HCT116 (cell line): ENCODE measurements around the gene ABCG1. TPM values are rescaled to one million over a fixed set of nuclear protein-coding genes. Genes with fewer than 3 reads are reported as not detected.

Experiments
- ATAC-seq: fragments of 200-7000 bp; cut with Tn5 transposase; 2 replicates; pipeline ENCODE4 v1.9.1; 2020; ENCODE audit warnings: mild to moderate bottlenecking, moderate library complexity
- BruUV-seq: library from RNA; stranded (reverse); fragments of 400-500 nt; replicated peaks from 2 replicates; lab custom pipeline; 2021; lab: Mats Ljungman, UMichigan
- CTCF ChIA-PET: fragments of 300-600 bp; sonication (Branson Sonifier 250); formaldehyde crosslinking; loops from one replicate; lab custom pipeline; 2021; ENCODE audit warnings: antibody characterized with exemption; lab: Charles Lee
- POLR2A ChIA-PET: fragments of 300-600, 350-600 bp; sonication (Branson Sonifier 250); formaldehyde crosslinking; loops from one replicate; lab custom pipeline; 2021; ENCODE audit warnings: antibody characterized with exemption; lab: Charles Lee
- RAD21 ChIA-PET, 2 experiments: fragments of 300-600 bp; sonication (Branson Sonifier 250); formaldehyde crosslinking; loops; one replicate each; lab custom pipeline; 2023; ENCODE audit warnings: low total read pairs in 2 of 2; ENCODE audit not compliant: uncharacterized antibody in 2 of 2, unreplicated experiment in 2 of 2, low non-redundant PET in 1 of 2; lab: Charles Lee
- DNase-seq: peaks from one replicate; pipeline ENCODE4 v3.0.0-alpha.2; 2010; ENCODE audit warnings: low read depth, low spot score
- H2AFZ ChIP-seq: fragments of 200-600 bp; shearing (Covaris generic), sonication (generic); 2 replicates; pipeline ENCODE4 v1.6.1; 2017; ENCODE audit warnings: low read depth, mixed run types, mixed read lengths, antibody characterized with exemption, low read length; ENCODE audit not compliant: poor library complexity, severe bottlenecking
- H3K27ac ChIP-seq: 2 replicates; pipeline ENCODE4 v1.5.1; 2012; ENCODE audit warnings: low read depth, low read length
- H3K27me3 ChIP-seq: fragments of 200-600 bp; sonication (generic); 2 replicates; pipeline ENCODE4 v1.6.1; 2016; ENCODE audit warnings: mixed run types, low read length, mixed read lengths; ENCODE audit not compliant: insufficient read depth
- H3K36me3 ChIP-seq, 2 experiments: fragments of 200-500 bp in 1 of 2; fragments of 200-600 bp in 1 of 2; sonication (Bioruptor generic) in 1 of 2; sonication (generic) in 1 of 2; 2 replicates each; pipeline versions ENCODE4 v1.5.1 to v1.6.1; 2014 to 2016; ENCODE audit warnings: low read length in 2 of 2, inconsistent platforms in 1 of 2, mixed read lengths in 1 of 2, mixed run types in 1 of 2; ENCODE audit not compliant: insufficient read depth in 2 of 2, control insufficient read depth in 1 of 2
- H3K4me1 ChIP-seq, 2 experiments: fragments of 200-600 bp in 1 of 2; sonication (generic) in 1 of 2; 2 replicates each; pipeline versions ENCODE4 v1.5.1 to v1.6.1; 2012 to 2017; ENCODE audit warnings: low read length in 2 of 2, inconsistent platforms in 1 of 2, mild to moderate bottlenecking in 1 of 2, mixed read lengths in 1 of 2, mixed run types in 1 of 2, moderate library complexity in 1 of 2; ENCODE audit not compliant: insufficient read depth in 2 of 2, control insufficient read depth in 1 of 2
- H3K4me2 ChIP-seq: fragments of 200-600 bp; sonication (generic); 2 replicates; pipeline ENCODE4 v1.6.1; 2017; ENCODE audit warnings: mixed run types, low read length, mixed read lengths
- H3K4me3 ChIP-seq, 2 experiments: fragments of 200-600 bp in 1 of 2; sonication (generic) in 1 of 2; replicated peaks in 1 of 2; 2 replicates each; pipeline ENCODE4 v1.5.1; 2011 to 2016; ENCODE audit warnings: low read length in 2 of 2, control low read depth in 1 of 2, low read depth in 1 of 2, mild to moderate bottlenecking in 1 of 2, mixed read lengths in 1 of 2, mixed run types in 1 of 2
- H3K79me2 ChIP-seq: fragments of 200-600 bp; sonication (generic); 2 replicates; pipeline ENCODE4 v1.6.1; 2017; ENCODE audit warnings: mild to moderate bottlenecking, mixed run types, low read length, moderate library complexity, mixed read lengths; ENCODE audit not compliant: insufficient read depth
- H3K9ac ChIP-seq: fragments of 200-600 bp; sonication (generic); 2 replicates; pipeline ENCODE4 v1.6.1; 2016; ENCODE audit warnings: low read length, mixed read lengths
- H3K9me2 ChIP-seq: fragments of 200-600 bp; sonication (generic), shearing (Covaris generic); 2 replicates; pipeline ENCODE4 v1.6.1; 2017; ENCODE audit warnings: mixed run types, mild to moderate bottlenecking, moderate library complexity; ENCODE audit not compliant: insufficient read depth
- H3K9me3 ChIP-seq, 2 experiments: fragments of 200-500 bp in 1 of 2; fragments of 200-600 bp in 1 of 2; sonication (Bioruptor generic) in 1 of 2; sonication (generic) in 1 of 2; 2 replicates each; pipeline ENCODE4 v1.6.1; 2014 to 2017; ENCODE audit warnings: low read length in 2 of 2, mixed read lengths in 2 of 2, inconsistent platforms in 1 of 2, low read depth in 1 of 2, mild to moderate bottlenecking in 1 of 2, mixed run types in 1 of 2, moderate library complexity in 1 of 2; ENCODE audit not compliant: control insufficient read depth in 1 of 2, insufficient read depth in 1 of 2
- H4K20me1 ChIP-seq: fragments of 200-600 bp; sonication (generic), shearing (Covaris generic); 2 replicates; pipeline ENCODE4 v1.6.1; 2017; ENCODE audit warnings: mixed run types, mild to moderate bottlenecking, moderate library complexity; ENCODE audit not compliant: insufficient read depth
- CBX3 ChIP-seq: IDR thresholded peaks from 2 replicates; pipeline ENCODE4 v1.6.1; 2012; ENCODE audit warnings: low read depth
- EGR1 ChIP-seq: IDR thresholded peaks from 2 replicates; pipeline ENCODE4 v1.6.1; 2012; ENCODE audit warnings: low read depth
- EZH2 ChIP-seq: fragments of 200-600 bp; sonication (generic); IDR thresholded peaks from 2 replicates; pipeline ENCODE4 v1.6.1; 2017; ENCODE audit warnings: antibody characterized with exemption, mixed run types
- EZH2phosphoT487 ChIP-seq: fragments of 200-600 bp; IDR thresholded peaks from 2 replicates; pipeline ENCODE4 v1.6.1; 2018; ENCODE audit warnings: antibody characterized with exemption, borderline replicate concordance
- JUND ChIP-seq: IDR thresholded peaks from 2 replicates; pipeline ENCODE4 v1.6.1; 2012
- POLR2A ChIP-seq: IDR thresholded peaks from 2 replicates; pipeline ENCODE4 v1.7.0; 2011; ENCODE audit warnings: borderline replicate concordance; ENCODE audit not compliant: insufficient read depth, insufficient read length; ENCODE audit errors: extremely low read depth
- POLR2AphosphoS5 ChIP-seq: IDR thresholded peaks from 2 replicates; pipeline ENCODE4 v1.6.1; 2011; ENCODE audit warnings: mild to moderate bottlenecking, low read depth, low read length, moderate library complexity
- RAD21 ChIP-seq: IDR thresholded peaks from 2 replicates; pipeline ENCODE4 v1.6.1; 2012; ENCODE audit warnings: low read depth, mild to moderate bottlenecking
- SIN3A ChIP-seq: IDR thresholded peaks from 2 replicates; pipeline ENCODE4 v1.6.1; 2012; ENCODE audit warnings: low read depth
- SP1 ChIP-seq: IDR thresholded peaks from 2 replicates; pipeline ENCODE4 v1.6.1; 2012; ENCODE audit warnings: low read depth
- SRF ChIP-seq: IDR thresholded peaks from 2 replicates; pipeline ENCODE4 v1.6.1; 2012; ENCODE audit warnings: low read depth
- TCF7L2 ChIP-seq: IDR thresholded peaks from 2 replicates; pipeline ENCODE4 v1.7.0; 2011; ENCODE audit warnings: borderline replicate concordance, inconsistent platforms; ENCODE audit not compliant: insufficient read depth, insufficient read length; ENCODE audit errors: extremely low read depth
- ZNF274 ChIP-seq: fragments of 200-500 bp; sonication (Bioruptor generic); IDR thresholded peaks from 2 replicates; pipeline ENCODE4 v1.6.1; 2014; ENCODE audit warnings: mild to moderate bottlenecking, low read depth, low read length, inconsistent platforms
- intact Hi-C: fragments of 100-400 bp; cut with micrococcal nuclease; formaldehyde crosslinking; loops from 2 replicates; pipeline ENCODE4 v1.10.0; 2022
- total RNA-seq: library from RNA; stranded (reverse); gene quantifications from one replicate; pipeline ENCODE4 v1.2.1, GENCODE V29; 2021; ENCODE audit not compliant: unreplicated experiment
- TF ChIP-seq, protein P1 (sequence below), 3 experiments: fragments of 200-600 bp in 1 of 3; sonication (generic) in 1 of 3; IDR thresholded peaks in 2 of 3; conservative IDR thresholded peaks in 1 of 3; 2 replicates each; pipeline ENCODE4 v1.5.1; 2012 to 2017; ENCODE audit warnings: low read depth in 2 of 3, low read length in 2 of 3, antibody characterized with exemption in 1 of 3, borderline replicate concordance in 1 of 3, control low read depth in 1 of 3, mild to moderate bottlenecking in 1 of 3, mixed read lengths in 1 of 3, mixed run types in 1 of 3, moderate library complexity in 1 of 3; ENCODE audit not compliant: insufficient read depth in 1 of 3
- TF ChIP-seq, protein P2 (sequence below): IDR thresholded peaks from 2 replicates; pipeline ENCODE4 v1.6.1; 2012

ABCG1 gene
- total RNA-seq, 1 experiment from 2014 or later: 1.6 TPM

DNA sequence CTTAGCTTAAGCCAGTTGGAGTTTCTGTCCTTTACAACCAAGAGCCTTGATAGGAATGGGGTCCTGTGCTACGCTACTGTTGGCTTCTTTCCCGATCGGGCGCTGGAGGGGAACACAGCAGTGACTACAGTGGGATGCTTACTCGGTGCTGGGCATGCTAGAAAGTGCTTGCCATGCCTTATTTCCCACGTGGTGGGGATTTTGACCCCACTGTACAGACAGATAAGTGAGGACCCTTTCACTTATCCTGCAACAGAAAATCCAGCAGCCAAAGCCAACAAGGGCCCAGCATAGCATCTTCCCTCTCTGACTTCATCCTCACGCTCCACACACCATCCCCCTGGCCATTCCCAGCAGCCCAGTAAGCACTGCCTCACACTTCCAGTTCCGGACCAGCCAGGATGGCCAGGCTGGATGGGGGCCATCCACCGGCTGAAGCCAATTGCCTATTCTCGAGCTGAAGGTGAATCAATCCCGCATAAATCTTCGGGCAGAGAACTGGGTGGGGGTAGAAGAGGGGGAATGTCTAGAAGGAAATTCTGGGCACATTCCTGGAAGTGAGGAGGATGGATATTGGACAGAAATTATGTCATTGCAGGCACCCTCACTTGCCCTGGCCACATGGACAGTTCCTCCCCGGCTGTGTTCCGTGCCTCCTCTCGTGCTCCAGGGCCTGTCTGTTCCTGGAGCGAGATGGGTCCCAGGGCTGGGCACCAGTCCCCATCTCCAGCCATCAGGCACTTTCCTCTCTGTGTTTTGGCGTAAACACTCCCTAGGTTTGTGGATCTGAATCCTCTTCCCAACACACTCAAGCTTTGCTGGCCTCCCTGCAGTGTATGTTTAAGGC, 2.0 kb upstream of the ABCG1 start:
- no peaks in the 10 kb centered on the region for H3K27me3 ChIP-seq
- H3K4me2 ChIP-seq: no peak overlapping the region
- H3K79me2 ChIP-seq: no peaks in the 10 kb centered on the region
- intact Hi-C loops: no loop called here
- ChIA-PET POLR2A (no interaction called here), CTCF (no interaction called here)
- TF ChIP-seq ZNF274: no peak
- TF ChIP-seq, all 23 proteins: peak for 0
- Histone ChIP-seq H3K4me3 (no peak overlapping the region), H3K9me3 (no peaks in the 10 kb centered on the region), H3K36me3 (no peaks in the 10 kb centered on the region), H2AFZ (no peak overlapping the region), H3K9ac (no peak overlapping the region), H3K9me2 (no peaks in the 10 kb centered on the region), H4K20me1 (no peaks in the 10 kb centered on the region), H3K4me1 (peaks cover 11 to 16% of the 10 kb centered on the region in 2 experiments; a peak in 3 of 4 replicates), H3K27ac (no peak overlapping the region)
- no TSS peak for BruUV-seq
- ATAC-seq (no peak), DNase-seq (no peak)
- RAD21 ChIA-PET: no interaction called here

DNA sequence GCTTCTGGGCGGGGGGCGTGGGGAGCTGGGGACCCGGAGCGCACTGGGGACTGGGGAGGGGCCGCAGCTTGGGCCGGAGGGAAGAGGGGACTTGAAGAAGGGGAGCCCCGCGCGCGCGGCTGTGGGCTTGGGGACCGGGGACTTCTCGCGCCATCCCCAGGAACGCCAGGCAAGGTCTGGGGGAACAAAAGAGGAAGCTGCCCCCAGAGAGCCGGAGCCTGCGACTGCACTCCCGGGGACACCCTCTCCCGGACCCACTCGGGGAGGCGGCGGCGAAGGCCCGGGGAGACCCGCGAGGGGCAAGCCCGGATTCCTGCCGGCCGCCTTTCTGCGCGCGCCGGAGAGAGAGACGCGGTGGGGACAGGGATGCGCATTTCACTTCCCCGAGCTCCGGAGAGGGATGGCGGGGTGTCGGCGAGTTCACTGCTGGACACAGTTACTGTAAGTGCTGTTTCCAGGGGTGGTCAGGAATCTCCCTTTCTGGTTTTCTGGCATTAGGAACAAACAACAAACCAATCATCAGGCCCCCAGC, 732 bp downstream of the ABCG1 start:
- no TSS peak for BruUV-seq
- POLR2A ChIA-PET: interaction anchor here (0.7 to 1.3 kb wide), 2 partner anchors 10 to 18 kb away, joined by 3 to 4 read pairs; no protein-coding TSS in a partner anchor
- intact Hi-C loops: no loop called here
- no peaks in the 10 kb centered on the region for H3K79me2 ChIP-seq
- no peak for ATAC-seq
- CTCF ChIA-PET: interaction anchor here (0.8 kb wide), 1 partner anchor 20 kb away, joined by 3 read pairs; no protein-coding TSS in a partner anchor
- no peak for DNase-seq
- peak overlapping the region; percentile 26 to 50 for H3K4me3 ChIP-seq
- RAD21 ChIA-PET: no interaction called here
- TF ChIP-seq EZH2phosphoT487 (no peak), CBX3 (no peak), RAD21 (no peak), EZH2 (no peak), JUND (no peak), EGR1 (no peak), POLR2AphosphoS5 (no peak), SRF (no peak), TCF7L2 (no peak), POLR2A (no peak), SIN3A (no peak), SP1 (no peak), ZNF274 (no peak)
- TF ChIP-seq, protein P1, sequence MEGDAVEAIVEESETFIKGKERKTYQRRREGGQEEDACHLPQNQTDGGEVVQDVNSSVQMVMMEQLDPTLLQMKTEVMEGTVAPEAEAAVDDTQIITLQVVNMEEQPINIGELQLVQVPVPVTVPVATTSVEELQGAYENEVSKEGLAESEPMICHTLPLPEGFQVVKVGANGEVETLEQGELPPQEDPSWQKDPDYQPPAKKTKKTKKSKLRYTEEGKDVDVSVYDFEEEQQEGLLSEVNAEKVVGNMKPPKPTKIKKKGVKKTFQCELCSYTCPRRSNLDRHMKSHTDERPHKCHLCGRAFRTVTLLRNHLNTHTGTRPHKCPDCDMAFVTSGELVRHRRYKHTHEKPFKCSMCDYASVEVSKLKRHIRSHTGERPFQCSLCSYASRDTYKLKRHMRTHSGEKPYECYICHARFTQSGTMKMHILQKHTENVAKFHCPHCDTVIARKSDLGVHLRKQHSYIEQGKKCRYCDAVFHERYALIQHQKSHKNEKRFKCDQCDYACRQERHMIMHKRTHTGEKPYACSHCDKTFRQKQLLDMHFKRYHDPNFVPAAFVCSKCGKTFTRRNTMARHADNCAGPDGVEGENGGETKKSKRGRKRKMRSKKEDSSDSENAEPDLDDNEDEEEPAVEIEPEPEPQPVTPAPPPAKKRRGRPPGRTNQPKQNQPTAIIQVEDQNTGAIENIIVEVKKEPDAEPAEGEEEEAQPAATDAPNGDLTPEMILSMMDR (IDR thresholded peaks at IDR 0.05 in 2 of 3, conservative IDR thresholded peaks at IDR 0.05 in 1 of 3; ENCODE audit: borderline replicate concordance in 1 of 3, insufficient read depth in 1 of 3, low read depth in 2 of 3, low read length in 2 of 3): no peak
- TF ChIP-seq, protein P2, sequence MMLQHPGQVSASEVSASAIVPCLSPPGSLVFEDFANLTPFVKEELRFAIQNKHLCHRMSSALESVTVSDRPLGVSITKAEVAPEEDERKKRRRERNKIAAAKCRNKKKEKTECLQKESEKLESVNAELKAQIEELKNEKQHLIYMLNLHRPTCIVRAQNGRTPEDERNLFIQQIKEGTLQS: no peak
- H3K4me1 ChIP-seq: peaks cover 11 to 16% of the 10 kb centered on the region in 2 experiments; a peak in 3 of 4 replicates
- H2AFZ ChIP-seq: peak overlapping the region; percentile 85
- no peaks in the 10 kb centered on the region for H3K36me3 ChIP-seq
- H3K9ac ChIP-seq: 0 out of 2 replicates have a peak overlapping the region, but pooled peaks have one; percentile 17
- H3K27me3 ChIP-seq: no peaks in the 10 kb centered on the region
- H4K20me1 ChIP-seq: no peaks in the 10 kb centered on the region
- no peak overlapping the region for H3K27ac ChIP-seq
- H3K9me2 ChIP-seq: no peaks in the 10 kb centered on the region
- H3K4me2 ChIP-seq: peak overlapping the region; percentile 53
- no peaks in the 10 kb centered on the region for H3K9me3 ChIP-seq
